ENCODE data around the gene LMO1.

DNA sequence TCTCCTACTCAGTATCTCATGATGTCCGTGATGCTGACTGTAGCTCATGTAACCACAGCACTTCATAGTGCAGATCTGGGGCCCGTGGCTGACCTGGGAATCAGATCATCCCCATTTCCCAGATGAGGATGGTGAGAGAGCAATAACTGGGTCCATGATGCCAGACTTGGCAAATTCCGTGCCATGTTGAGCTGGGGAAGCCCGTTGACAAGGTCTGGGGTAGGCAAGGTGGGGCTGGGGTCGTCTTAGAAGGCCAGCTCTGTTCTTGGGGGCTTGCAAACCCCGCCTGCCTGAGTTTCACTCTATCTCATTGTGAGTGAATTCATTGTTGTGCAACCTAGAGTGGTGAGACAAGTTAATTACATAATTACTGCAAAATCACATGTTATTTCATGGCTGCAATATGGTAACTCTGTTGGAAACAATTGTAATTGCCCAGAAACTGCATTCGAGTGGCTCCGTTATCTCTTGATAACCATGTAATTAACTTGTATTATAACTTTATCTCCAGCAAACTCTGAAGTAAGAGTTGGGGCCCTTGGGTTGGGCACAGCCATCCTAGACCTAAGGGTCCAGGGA lies 41.7 kb downstream of the LMO1 start:
- no peak for TF ChIP-seq CTCF (conservative IDR thresholded peaks at IDR 0.05)
- no peak for TF ChIP-seq EZH2 (IDR thresholded peaks at IDR 0.05; ENCODE audit: low read depth)

All from PC-9 (cell line).